ENCODE results near the gene PELI2. TPM values are rescaled to one million over a fixed set of nuclear protein-coding genes. Genes with fewer than 3 reads are reported as not detected.

The PELI2 gene
- total RNA-seq, 1 donor from 2014 or later, result 7.8 TPM

DNA sequence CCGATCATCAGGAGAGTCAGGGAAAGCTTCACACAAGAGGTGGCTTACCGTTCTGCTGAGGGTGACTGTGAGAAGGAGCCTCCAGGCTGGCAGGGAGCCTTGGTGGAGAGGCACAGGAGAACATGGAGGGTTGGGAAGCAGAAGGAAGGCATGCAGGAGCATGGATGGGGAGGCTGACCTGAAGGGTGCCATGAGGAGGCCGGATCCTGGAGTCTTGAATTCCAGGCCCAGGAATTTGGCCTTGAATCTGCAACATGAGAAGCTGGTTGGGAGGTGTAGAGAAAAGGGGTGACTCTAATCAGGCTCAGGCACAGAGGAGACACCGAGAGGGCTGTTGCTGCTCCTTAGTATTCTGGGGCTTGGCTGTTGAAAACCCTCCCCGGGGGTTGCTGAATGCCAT, 130.2 kb downstream of the PELI2 start:
- no peaks in the 10 kb centered on the region for H3K4me1 ChIP-seq (ENCODE audit: control insufficient read depth in 3 of 3, insufficient read depth in 3 of 3, low read length in 3 of 3)
- H3K27ac ChIP-seq (ENCODE audit: low read depth, low read length), result no peak overlapping the region
- no peaks in the 10 kb centered on the region for H3K27me3 ChIP-seq (ENCODE audit: control insufficient read depth in 3 of 3, insufficient read depth in 3 of 3, low read length in 3 of 3)
- H3K36me3 ChIP-seq (ENCODE audit: control insufficient read depth in 3 of 3, insufficient read depth in 3 of 3, low read length in 3 of 3), result no peaks in the 10 kb centered on the region
- H3K9ac ChIP-seq (ENCODE audit: low read depth in 1 of 3, low read length in 3 of 3), result no peak overlapping the region
- H3K4me3 ChIP-seq (ENCODE audit: low read length in 3 of 3), result no peak overlapping the region
- no peaks in the 10 kb centered on the region for H3K9me3 ChIP-seq (ENCODE audit: control insufficient read depth in 3 of 3, low read length in 3 of 3)

DNA sequence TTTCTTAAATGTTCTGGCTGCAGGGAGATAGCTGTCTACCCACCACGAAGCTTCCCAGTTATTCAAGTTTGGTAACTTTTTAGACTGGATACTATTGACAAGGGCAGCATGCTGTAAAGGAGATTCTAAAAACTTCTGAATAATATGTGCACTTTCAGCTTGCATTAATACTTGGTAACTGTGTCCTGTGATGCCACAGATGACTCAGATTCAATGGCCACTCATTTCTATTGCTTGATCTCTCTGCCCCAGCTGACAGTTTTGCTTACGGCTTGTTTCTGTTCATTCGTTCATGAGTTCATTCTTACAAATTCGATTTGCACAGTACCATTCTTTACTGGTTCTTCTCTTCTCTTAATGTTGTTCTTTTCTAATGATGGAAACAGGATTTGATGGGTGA, 142.8 kb downstream of the PELI2 start:
- H3K4me1 ChIP-seq (ENCODE audit: control insufficient read depth in 3 of 3, insufficient read depth in 3 of 3, low read length in 3 of 3), result no peaks in the 10 kb centered on the region

DNA sequence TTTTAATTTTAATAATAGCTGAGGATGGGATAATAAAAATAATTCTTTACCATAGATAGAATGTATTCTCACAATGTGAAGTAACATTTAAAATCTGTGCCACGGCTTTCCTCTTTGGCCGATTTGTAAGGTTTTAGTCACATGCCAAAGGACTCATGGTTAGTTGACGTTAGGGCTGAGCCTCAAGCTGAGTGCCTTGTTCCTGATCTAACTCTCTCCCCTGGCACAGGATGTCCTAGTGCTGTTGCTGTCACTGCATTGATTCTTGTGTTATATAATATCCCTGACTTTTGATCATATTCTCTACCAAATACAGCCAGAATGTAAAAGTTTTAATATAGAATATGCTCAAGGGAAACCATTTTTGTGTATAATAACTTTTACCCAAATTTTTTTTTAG, 144.3 kb downstream of the PELI2 start:
- Histone ChIP-seq H3K27ac (ENCODE audit: low read depth, low read length) (no peak overlapping the region), H3K9me3 (ENCODE audit: control insufficient read depth in 3 of 3, low read length in 3 of 3) (peaks cover 0 to 2% (median 0%) of the 10 kb centered on the region in 3 donors), H3K9ac (ENCODE audit: low read depth in 1 of 3, low read length in 3 of 3) (no peak overlapping the region), H3K36me3 (ENCODE audit: control insufficient read depth in 3 of 3, insufficient read depth in 3 of 3, low read length in 3 of 3) (no peaks in the 10 kb centered on the region), H3K4me3 (ENCODE audit: low read length in 3 of 3) (no peak overlapping the region), H3K4me1 (ENCODE audit: control insufficient read depth in 3 of 3, insufficient read depth in 3 of 3, low read length in 3 of 3) (no peaks in the 10 kb centered on the region), H3K27me3 (ENCODE audit: control insufficient read depth in 3 of 3, insufficient read depth in 3 of 3, low read length in 3 of 3) (no peaks in the 10 kb centered on the region)

More for the DNA sequence above, 142.8 kb downstream of the PELI2 start:
- Histone ChIP-seq H3K27ac (ENCODE audit: low read depth, low read length) (no peak overlapping the region), H3K4me3 (ENCODE audit: low read length in 3 of 3) (no peak overlapping the region), H3K9me3 (ENCODE audit: control insufficient read depth in 3 of 3, low read length in 3 of 3) (peaks cover 0 to 2% (median 0%) of the 10 kb centered on the region in 3 donors), H3K36me3 (ENCODE audit: control insufficient read depth in 3 of 3, insufficient read depth in 3 of 3, low read length in 3 of 3) (no peaks in the 10 kb centered on the region), H3K27me3 (ENCODE audit: control insufficient read depth in 3 of 3, insufficient read depth in 3 of 3, low read length in 3 of 3) (no peaks in the 10 kb centered on the region), H3K9ac (ENCODE audit: low read depth in 1 of 3, low read length in 3 of 3) (no peak overlapping the region)

DNA sequence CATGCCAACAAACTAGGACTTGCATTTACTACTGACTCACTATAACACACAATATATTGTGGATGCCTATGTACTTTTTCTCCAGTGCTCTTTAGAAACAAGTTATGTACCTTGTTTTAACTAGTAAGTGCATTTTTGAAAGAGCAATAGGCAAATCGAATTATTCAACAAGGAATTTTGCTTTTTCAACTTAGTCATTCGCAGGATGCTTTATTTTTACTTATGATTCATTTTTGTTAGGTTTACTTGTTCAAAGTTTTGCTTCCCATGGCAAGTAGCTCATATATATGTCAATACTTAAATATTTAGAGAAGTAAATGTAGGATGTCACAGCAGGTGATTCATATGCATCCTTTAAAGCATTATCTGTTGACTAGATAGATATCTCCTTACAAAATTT, 149.8 kb downstream of the PELI2 start:
- peaks cover 0 to 4% (median 0%) of the 10 kb centered on the region in 3 donors for H3K4me1 ChIP-seq (ENCODE audit: control insufficient read depth in 3 of 3, insufficient read depth in 3 of 3, low read length in 3 of 3)
- no peak overlapping the region for H3K27ac ChIP-seq (ENCODE audit: low read depth, low read length)
- no peaks in the 10 kb centered on the region for H3K36me3 ChIP-seq (ENCODE audit: control insufficient read depth in 3 of 3, insufficient read depth in 3 of 3, low read length in 3 of 3)
- H3K9ac ChIP-seq (ENCODE audit: low read depth in 1 of 3, low read length in 3 of 3), result no peak overlapping the region
- H3K9me3 ChIP-seq (ENCODE audit: control insufficient read depth in 3 of 3, low read length in 3 of 3), result no peaks in the 10 kb centered on the region
- H3K4me3 ChIP-seq (ENCODE audit: low read length in 3 of 3), result no peak overlapping the region
- no peaks in the 10 kb centered on the region for H3K27me3 ChIP-seq (ENCODE audit: control insufficient read depth in 3 of 3, insufficient read depth in 3 of 3, low read length in 3 of 3)

DNA sequence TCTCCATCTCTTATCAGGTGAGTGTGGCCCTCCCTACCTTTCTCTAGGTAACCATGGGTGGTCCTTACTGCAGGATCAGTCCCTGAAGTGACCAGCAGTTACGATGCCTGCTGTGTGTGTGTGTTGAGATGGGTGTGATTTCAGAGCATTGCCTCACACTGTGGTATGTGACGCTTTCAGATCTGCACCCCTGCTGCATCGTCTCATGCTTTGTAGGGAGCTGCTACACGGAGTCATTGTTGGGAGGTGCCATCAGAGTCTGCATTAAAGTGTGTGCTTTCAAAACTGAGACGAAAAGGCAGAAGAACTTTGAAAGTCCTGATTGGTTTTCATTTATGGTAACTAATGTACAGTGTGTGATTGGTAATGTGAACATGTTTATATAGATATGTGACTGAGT, 150.5 kb downstream of the PELI2 start:
- Histone ChIP-seq H3K4me1 (ENCODE audit: control insufficient read depth in 3 of 3, insufficient read depth in 3 of 3, low read length in 3 of 3) (peaks cover 0 to 4% (median 0%) of the 10 kb centered on the region in 3 donors), H3K4me3 (ENCODE audit: low read length in 3 of 3) (no peak overlapping the region), H3K27me3 (ENCODE audit: control insufficient read depth in 3 of 3, insufficient read depth in 3 of 3, low read length in 3 of 3) (no peaks in the 10 kb centered on the region), H3K9ac (ENCODE audit: low read depth in 1 of 3, low read length in 3 of 3) (no peak overlapping the region), H3K27ac (ENCODE audit: low read depth, low read length) (no peak overlapping the region), H3K9me3 (ENCODE audit: control insufficient read depth in 3 of 3, low read length in 3 of 3) (no peaks in the 10 kb centered on the region), H3K36me3 (ENCODE audit: control insufficient read depth in 3 of 3, insufficient read depth in 3 of 3, low read length in 3 of 3) (no peaks in the 10 kb centered on the region)

DNA sequence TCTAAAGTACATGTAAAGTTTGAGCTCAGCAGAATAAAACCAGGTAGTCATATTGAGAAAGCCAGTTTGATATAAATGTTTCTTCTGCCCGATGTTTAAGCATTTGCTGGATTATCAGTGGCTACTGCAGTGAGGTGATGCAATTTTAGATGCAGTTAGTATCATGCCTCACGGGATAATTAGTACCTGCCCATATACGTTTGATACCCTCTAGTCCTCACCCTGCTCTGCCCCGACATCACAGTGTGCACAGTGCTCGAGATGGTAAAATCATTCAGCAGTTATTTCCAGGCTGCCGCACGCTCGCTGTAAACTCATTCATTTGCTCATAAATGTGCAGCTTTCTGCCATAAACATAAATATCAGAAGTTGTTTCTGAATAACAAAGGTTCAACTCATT, 152.7 kb downstream of the PELI2 start:
- Histone ChIP-seq H3K27me3 (ENCODE audit: control insufficient read depth in 3 of 3, insufficient read depth in 3 of 3, low read length in 3 of 3) (no peaks in the 10 kb centered on the region), H3K9me3 (ENCODE audit: control insufficient read depth in 3 of 3, low read length in 3 of 3) (no peaks in the 10 kb centered on the region), H3K4me1 (ENCODE audit: control insufficient read depth in 3 of 3, insufficient read depth in 3 of 3, low read length in 3 of 3) (peaks cover 0 to 4% (median 0%) of the 10 kb centered on the region in 3 donors), H3K4me3 (ENCODE audit: low read length in 3 of 3) (no peak overlapping the region), H3K9ac (ENCODE audit: low read depth in 1 of 3, low read length in 3 of 3) (no peak overlapping the region), H3K27ac (ENCODE audit: low read depth, low read length) (no peak overlapping the region), H3K36me3 (ENCODE audit: control insufficient read depth in 3 of 3, insufficient read depth in 3 of 3, low read length in 3 of 3) (no peaks in the 10 kb centered on the region)

DNA sequence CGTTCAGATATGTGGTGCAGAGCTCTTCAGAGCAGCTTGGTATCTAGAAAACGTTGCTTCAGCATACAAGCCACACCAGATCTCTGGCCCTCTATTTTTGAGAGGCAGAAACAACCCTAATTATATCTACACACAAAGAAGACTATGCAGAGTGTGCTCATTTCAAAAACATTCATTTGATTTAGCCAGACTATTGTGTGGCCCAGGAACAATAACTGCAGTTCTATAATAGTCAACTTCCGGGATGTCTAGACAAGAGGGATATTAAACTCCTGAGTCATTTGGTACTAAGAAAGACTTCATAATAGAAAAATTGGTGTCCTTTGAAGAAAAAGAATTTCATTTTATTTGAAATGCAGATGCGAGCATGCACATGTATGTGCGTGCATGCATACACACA, 153.8 kb downstream of the PELI2 start:
- Histone ChIP-seq H3K27me3 (ENCODE audit: control insufficient read depth in 3 of 3, insufficient read depth in 3 of 3, low read length in 3 of 3) (no peaks in the 10 kb centered on the region), H3K27ac (ENCODE audit: low read depth, low read length) (no peak overlapping the region), H3K4me1 (ENCODE audit: control insufficient read depth in 3 of 3, insufficient read depth in 3 of 3, low read length in 3 of 3) (peaks cover 0 to 4% (median 0%) of the 10 kb centered on the region in 3 donors), H3K4me3 (ENCODE audit: low read length in 3 of 3) (no peak overlapping the region), H3K36me3 (ENCODE audit: control insufficient read depth in 3 of 3, insufficient read depth in 3 of 3, low read length in 3 of 3) (no peaks in the 10 kb centered on the region), H3K9ac (ENCODE audit: low read depth in 1 of 3, low read length in 3 of 3) (peak overlapping the region in 1 of 3 donors; percentile 28), H3K9me3 (ENCODE audit: control insufficient read depth in 3 of 3, low read length in 3 of 3) (no peaks in the 10 kb centered on the region)

DNA sequence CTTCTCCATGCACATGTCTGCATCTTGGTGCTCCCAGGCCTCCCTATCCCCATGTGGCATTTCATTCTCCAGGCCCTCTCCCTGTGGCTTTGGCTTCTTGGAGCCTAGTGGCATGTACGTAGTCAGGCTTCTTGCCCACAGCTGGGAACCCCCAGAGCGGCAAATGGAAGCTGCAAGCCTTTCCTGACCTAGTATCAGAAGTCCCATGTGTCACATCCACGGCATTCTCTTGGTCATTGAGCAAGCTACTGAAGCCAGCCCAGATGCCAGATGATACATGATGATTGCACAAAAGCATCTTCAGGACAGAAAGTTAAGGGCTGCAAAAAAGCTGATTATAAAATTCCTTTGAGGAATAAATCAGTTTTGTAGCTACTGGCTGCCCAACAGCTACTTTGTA, 154.9 kb downstream of the PELI2 start:
- Histone ChIP-seq H3K4me1 (ENCODE audit: control insufficient read depth in 3 of 3, insufficient read depth in 3 of 3, low read length in 3 of 3) (peaks cover 0 to 4% (median 0%) of the 10 kb centered on the region in 3 donors), H3K27ac (ENCODE audit: low read depth, low read length) (no peak overlapping the region), H3K27me3 (ENCODE audit: control insufficient read depth in 3 of 3, insufficient read depth in 3 of 3, low read length in 3 of 3) (no peaks in the 10 kb centered on the region), H3K9ac (ENCODE audit: low read depth in 1 of 3, low read length in 3 of 3) (no peak overlapping the region), H3K9me3 (ENCODE audit: control insufficient read depth in 3 of 3, low read length in 3 of 3) (no peaks in the 10 kb centered on the region), H3K4me3 (ENCODE audit: low read length in 3 of 3) (no peak overlapping the region), H3K36me3 (ENCODE audit: control insufficient read depth in 3 of 3, insufficient read depth in 3 of 3, low read length in 3 of 3) (no peaks in the 10 kb centered on the region)

DNA sequence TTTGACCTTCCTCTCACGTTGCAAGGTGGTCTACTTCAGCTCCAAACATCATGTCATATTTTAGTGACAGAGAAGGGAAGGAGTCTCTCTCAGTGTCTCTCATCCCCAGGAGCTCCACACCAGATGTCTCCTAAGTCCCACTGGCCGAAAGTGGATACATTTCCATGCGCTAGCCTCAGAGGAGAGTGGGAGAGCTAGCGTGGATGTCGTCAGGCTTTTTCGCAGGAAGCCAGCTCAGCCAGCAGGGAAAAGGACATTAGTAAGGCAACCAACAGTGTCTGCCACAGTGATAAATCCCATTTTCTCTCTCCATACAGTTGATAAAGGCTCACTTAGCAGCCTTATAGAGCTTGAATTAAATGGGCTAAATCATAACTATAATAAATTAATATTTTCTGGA, 155.7 kb downstream of the PELI2 start:
- Histone ChIP-seq H3K4me3 (ENCODE audit: low read length in 3 of 3) (no peak overlapping the region), H3K27ac (ENCODE audit: low read depth, low read length) (no peak overlapping the region), H3K27me3 (ENCODE audit: control insufficient read depth in 3 of 3, insufficient read depth in 3 of 3, low read length in 3 of 3) (no peaks in the 10 kb centered on the region), H3K9ac (ENCODE audit: low read depth in 1 of 3, low read length in 3 of 3) (no peak overlapping the region), H3K4me1 (ENCODE audit: control insufficient read depth in 3 of 3, insufficient read depth in 3 of 3, low read length in 3 of 3) (peaks cover 0 to 4% (median 0%) of the 10 kb centered on the region in 3 donors), H3K36me3 (ENCODE audit: control insufficient read depth in 3 of 3, insufficient read depth in 3 of 3, low read length in 3 of 3) (no peaks in the 10 kb centered on the region), H3K9me3 (ENCODE audit: control insufficient read depth in 3 of 3, low read length in 3 of 3) (no peaks in the 10 kb centered on the region)

DNA sequence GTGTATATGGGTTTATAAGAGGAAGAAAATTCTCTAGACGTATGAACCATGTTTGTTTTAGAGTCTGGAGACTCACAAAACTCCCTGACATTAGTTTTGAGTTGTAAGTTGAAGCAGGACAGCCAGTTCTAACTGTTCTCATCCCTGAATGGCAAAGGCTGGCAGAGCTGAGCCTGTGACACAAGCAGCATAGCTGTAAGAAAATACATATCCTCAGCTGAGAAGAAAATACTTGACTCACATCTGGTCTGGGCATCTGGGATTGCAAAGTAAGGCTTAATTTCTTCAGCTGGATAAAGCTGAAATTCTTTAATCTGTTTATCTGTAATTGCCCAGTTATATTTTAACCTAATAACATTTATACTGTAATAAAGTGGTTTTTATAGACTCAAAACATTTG, 156.3 kb downstream of the PELI2 start:
- H3K4me1 ChIP-seq (ENCODE audit: control insufficient read depth in 3 of 3, insufficient read depth in 3 of 3, low read length in 3 of 3), result peaks cover 0 to 4% (median 0%) of the 10 kb centered on the region in 3 donors
- no peak overlapping the region for H3K9ac ChIP-seq (ENCODE audit: low read depth in 1 of 3, low read length in 3 of 3)
- H3K27me3 ChIP-seq (ENCODE audit: control insufficient read depth in 3 of 3, insufficient read depth in 3 of 3, low read length in 3 of 3), result no peaks in the 10 kb centered on the region
- no peaks in the 10 kb centered on the region for H3K36me3 ChIP-seq (ENCODE audit: control insufficient read depth in 3 of 3, insufficient read depth in 3 of 3, low read length in 3 of 3)
- H3K4me3 ChIP-seq (ENCODE audit: low read length in 3 of 3), result no peak overlapping the region
- H3K27ac ChIP-seq (ENCODE audit: low read depth, low read length), result no peak overlapping the region
- H3K9me3 ChIP-seq (ENCODE audit: control insufficient read depth in 3 of 3, low read length in 3 of 3), result no peaks in the 10 kb centered on the region

DNA sequence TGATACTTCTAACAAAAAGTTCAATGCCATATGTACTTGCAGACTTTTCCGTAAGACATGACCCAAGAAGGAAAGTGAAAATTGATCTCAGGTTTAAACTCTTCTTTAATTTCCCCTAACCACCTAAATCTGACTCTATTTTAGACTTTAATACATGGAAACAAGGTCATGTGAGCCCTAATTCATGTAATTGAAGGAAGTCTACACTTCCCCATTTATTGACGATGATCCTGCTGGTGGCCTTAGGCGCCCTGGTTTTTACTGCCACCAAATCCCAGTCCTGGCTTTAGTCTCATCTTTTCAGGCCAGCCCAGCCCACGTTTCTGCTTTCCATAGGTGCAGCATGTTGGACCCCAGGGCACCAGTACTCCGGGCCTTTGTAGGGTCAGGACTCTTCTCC, 157.9 kb downstream of the PELI2 start:
- H3K9me3 ChIP-seq (ENCODE audit: control insufficient read depth in 3 of 3, low read length in 3 of 3), result no peaks in the 10 kb centered on the region
- H3K27ac ChIP-seq (ENCODE audit: low read depth, low read length), result no peak overlapping the region
- H3K4me3 ChIP-seq (ENCODE audit: low read length in 3 of 3), result no peak overlapping the region

More for the DNA sequence above, 157.9 kb downstream of the PELI2 start:
- H3K36me3 ChIP-seq (ENCODE audit: control insufficient read depth in 3 of 3, insufficient read depth in 3 of 3, low read length in 3 of 3), result no peaks in the 10 kb centered on the region
- no peaks in the 10 kb centered on the region for H3K27me3 ChIP-seq (ENCODE audit: control insufficient read depth in 3 of 3, insufficient read depth in 3 of 3, low read length in 3 of 3)
- H3K4me1 ChIP-seq (ENCODE audit: control insufficient read depth in 3 of 3, insufficient read depth in 3 of 3, low read length in 3 of 3), result peaks cover 0 to 4% (median 0%) of the 10 kb centered on the region in 3 donors
- H3K9ac ChIP-seq (ENCODE audit: low read depth in 1 of 3, low read length in 3 of 3), result no peak overlapping the region

Data from skeletal muscle tissue (tissue), 4 donors.